Uterus (tissue), 4 donors: Measurements from ENCODE around the gene MACC1. TPM values are rescaled to one million over a fixed set of nuclear protein-coding genes. Genes with fewer than 3 reads are reported as not detected.

ENCODE experiments used
- DNase-seq, 2 donors: peaks; one replicate each; pipeline ENCODE4 v3.0.0-alpha.2; 2019 to 2020
- H3K27ac ChIP-seq, 2 donors: fragments of 200-600 bp; sonication (generic); 1 replicate in 1 of 2; 2 replicates in 1 of 2; pipeline ENCODE4 v1.5.1; 2016 to 2018
- H3K27me3 ChIP-seq, 2 donors: fragments of 200-600 bp; sonication (generic); one replicate each; pipeline ENCODE4 v1.5.1; 2018 to 2019; ENCODE audit warnings: control low read depth in 1 of 2
- H3K36me3 ChIP-seq, 2 donors: fragments of 200-600 bp; sonication (generic); one replicate each; pipeline ENCODE4 v1.5.1; 2019; ENCODE audit warnings: control low read depth in 1 of 2
- H3K4me1 ChIP-seq, 2 donors: fragments of 200-600 bp; sonication (generic); one replicate each; pipeline ENCODE4 v1.5.1; 2018 to 2019; ENCODE audit warnings: control low read depth in 1 of 2
- H3K4me3 ChIP-seq, 2 donors: fragments of 200-600 bp; sonication (generic); 1 replicate in 1 of 2; 2 replicates in 1 of 2; pipeline ENCODE4 v1.5.1; 2018 to 2019; ENCODE audit warnings: mild to moderate bottlenecking in 1 of 2
- H3K9me3 ChIP-seq, 2 donors: fragments of 200-600 bp; sonication (generic); one replicate each; pipeline ENCODE4 v1.5.1; 2019; ENCODE audit warnings: control low read depth in 1 of 2
- CTCF ChIP-seq, 4 experiments: fragments of 200-600 bp in 2 of 4; fragments of 450-650 bp in 2 of 4; sonication (generic) in 2 of 4; IDR thresholded peaks; one replicate each; pipeline ENCODE4 v1.5.1; 2016 to 2019; ENCODE audit warnings: antibody characterized with exemption in 4 of 4, mild to moderate bottlenecking in 2 of 4, moderate library complexity in 1 of 4
- POLR2A ChIP-seq, 2 donors: fragments of 450-650 bp; IDR thresholded peaks; one replicate each; pipeline ENCODE4 v1.6.1; 2016; ENCODE audit warnings: antibody characterized with exemption in 2 of 2, mild to moderate bottlenecking in 1 of 2, moderate library complexity in 1 of 2
- intact Hi-C: fragments of 100-400 bp; cut with DNase I; formaldehyde crosslinking; loops from one replicate; pipeline ENCODE4 v1.15.1; 2023; ENCODE audit warnings: low total_unique reads
- total RNA-seq, 4 donors: library from RNA; depleted of rRNA in 3 of 4; stranded (reverse); fragments of >200 nt in 3 of 4; gene quantifications; one replicate each; pipeline versions ENCODE4 v1.1.0 to v1.2.4, GENCODE V29; 2014 to 2023
- donor health status: DM: yes; HTN: yes; CAD: no.

Gene MACC1
- total RNA-seq, 4 donors from 2014 or later, result 1.0 to 23.9 (median 1.5) TPM; not detected in 1

- H3K4me1 ChIP-seq, result no peaks in the 10 kb centered on the region
- DNase-seq, result no peak
- intact Hi-C loops, result no loop called here
- H3K27me3 ChIP-seq, result no peaks in the 10 kb centered on the region
- no peaks in the 10 kb centered on the region for H3K36me3 ChIP-seq
- no peak overlapping the region for H3K4me3 ChIP-seq
- no peaks in the 10 kb centered on the region for H3K9me3 ChIP-seq
- TF ChIP-seq POLR2A (IDR thresholded peaks at IDR 0.05) (no peak), CTCF (IDR thresholded peaks at IDR 0.05) (no peak)
- H3K27ac ChIP-seq, result no peak overlapping the region
Measured at GRCh38 chr7:20226860-20227259, 9.7 kb upstream of the MACC1 start.

- no peak for TF ChIP-seq POLR2A (IDR thresholded peaks at IDR 0.05)
- TF ChIP-seq CTCF (IDR thresholded peaks at IDR 0.05), result no peak
Measured at GRCh38 chr7:20225384-20225783, 8.2 kb upstream of the MACC1 start.

GRCh38 chr7:20224025-20224424 lies 6.8 kb upstream of the MACC1 start:
- Histone ChIP-seq H3K36me3 (no peaks in the 10 kb centered on the region), H3K27ac (no peak overlapping the region), H3K4me1 (no peaks in the 10 kb centered on the region), H3K27me3 (no peaks in the 10 kb centered on the region), H3K9me3 (no peaks in the 10 kb centered on the region), H3K4me3 (no peak overlapping the region)
- no peak for TF ChIP-seq POLR2A (IDR thresholded peaks at IDR 0.05)
- no peak for TF ChIP-seq CTCF (IDR thresholded peaks at IDR 0.05)
- no peak for DNase-seq
- intact Hi-C loops, result no loop called here

More at GRCh38 chr7:20225384-20225783, 8.2 kb upstream of the MACC1 start:
- DNase-seq, result no peak
- Histone ChIP-seq H3K9me3 (no peaks in the 10 kb centered on the region), H3K4me1 (no peaks in the 10 kb centered on the region), H3K27me3 (no peaks in the 10 kb centered on the region), H3K4me3 (no peak overlapping the region), H3K36me3 (no peaks in the 10 kb centered on the region), H3K27ac (no peak overlapping the region)
- intact Hi-C loops, result no loop called here

GRCh38 chr7:20223356-20223755 lies 6.2 kb upstream of the MACC1 start:
- intact Hi-C loops, result no loop called here
- Histone ChIP-seq H3K27me3 (no peaks in the 10 kb centered on the region), H3K9me3 (no peaks in the 10 kb centered on the region), H3K36me3 (no peaks in the 10 kb centered on the region), H3K4me3 (no peak overlapping the region), H3K4me1 (no peaks in the 10 kb centered on the region), H3K27ac (no peak overlapping the region)
- no peak for TF ChIP-seq POLR2A (IDR thresholded peaks at IDR 0.05)
- no peak for TF ChIP-seq CTCF (IDR thresholded peaks at IDR 0.05)
- DNase-seq, result no peak

- no peaks in the 10 kb centered on the region for H3K9me3 ChIP-seq
- H3K4me3 ChIP-seq, result no peak overlapping the region
- peak overlapping the region in 1 of 2 donors; percentile 42 for H3K27ac ChIP-seq
- intact Hi-C loops, result no loop called here
- H3K36me3 ChIP-seq, result no peaks in the 10 kb centered on the region
- TF ChIP-seq CTCF (IDR thresholded peaks at IDR 0.05), result no peak
- no peak for TF ChIP-seq POLR2A (IDR thresholded peaks at IDR 0.05)
- no peaks in the 10 kb centered on the region for H3K4me1 ChIP-seq
- DNase-seq, result no peak
- no peaks in the 10 kb centered on the region for H3K27me3 ChIP-seq
Measured at GRCh38 chr7:20222219-20222828, 5.1 kb upstream of the MACC1 start.
